Activated naive CD8-positive, alpha-beta T cell treated with anti-CD3 and anti-CD28 coated beads, Interleukin-2, amount 50 U/mL, for 16 hours (primary cell): ENCODE data around the gene TMEM62.
"Not testable (repeated sequence)": the region's sequence is repeated elsewhere in the genome, so short reads cannot be mapped to it uniquely, and the experiment has no call there.

Experiments used
- DNase-seq: peaks from one replicate; pipeline ENCODE4 v3.0.0-alpha.2; 2020; ENCODE audit warnings: low read depth, low spot score

The TMEM62 gene

DNA sequence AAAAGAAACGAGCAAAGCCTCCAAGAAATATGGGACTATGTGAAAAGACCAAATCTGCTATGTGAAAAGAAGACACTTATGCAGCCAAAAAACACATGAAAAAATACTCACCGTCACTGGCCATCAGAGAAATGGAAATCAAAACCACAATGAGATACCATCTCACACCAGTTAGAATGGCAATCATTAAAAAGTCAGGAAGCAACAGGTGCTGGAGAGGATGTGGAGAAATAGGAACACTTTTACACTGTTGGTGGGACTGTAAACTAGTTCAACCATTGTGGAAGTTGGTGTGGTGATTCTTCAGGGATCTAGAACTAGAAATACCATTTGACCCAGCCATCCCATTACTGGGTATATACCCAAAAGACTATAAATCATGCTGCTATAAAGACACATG, 43.8 kb downstream of the TMEM62 start:
- not testable (repeated sequence) for DNase-seq

- DNase-seq, result no peak
These were observed 49.9 kb downstream of the TMEM62 start for GRCh38 chr15:43183270-43183669.

DNA sequence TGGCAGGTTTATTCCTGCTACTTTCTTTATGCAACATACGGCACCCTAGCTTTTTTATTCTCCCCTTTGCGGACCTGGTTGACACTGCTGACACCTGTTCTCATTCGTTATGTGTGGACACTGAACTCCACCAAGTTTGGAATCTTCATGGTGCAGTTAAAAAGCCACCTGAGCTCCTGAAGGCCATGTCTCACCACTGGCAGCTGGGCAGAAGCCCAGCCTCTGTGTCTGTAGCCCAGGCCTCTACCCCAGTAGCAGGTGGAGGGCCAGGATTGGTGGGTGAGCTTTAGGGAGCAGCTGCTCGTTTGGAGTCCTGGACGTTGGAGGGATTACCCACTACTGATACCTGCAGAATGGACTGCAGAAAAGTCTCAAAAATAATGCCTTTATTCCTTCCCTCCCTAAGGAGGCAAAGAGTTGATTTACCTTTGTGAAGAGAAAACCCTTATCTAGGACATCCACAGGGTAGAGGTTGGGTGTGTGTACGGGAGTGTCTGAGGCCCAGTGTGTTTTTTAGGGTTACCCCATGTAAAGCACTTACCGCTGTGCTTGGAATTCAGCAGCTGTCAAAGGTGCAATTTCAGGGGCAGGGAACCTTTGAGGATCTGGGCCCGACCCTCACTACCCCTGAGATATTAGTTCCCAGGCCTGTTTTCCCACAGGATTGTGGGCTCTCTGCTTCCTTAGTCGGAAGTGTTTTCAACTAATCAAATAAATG, 51.2 kb downstream of the TMEM62 start:
- no peak for DNase-seq

DNA sequence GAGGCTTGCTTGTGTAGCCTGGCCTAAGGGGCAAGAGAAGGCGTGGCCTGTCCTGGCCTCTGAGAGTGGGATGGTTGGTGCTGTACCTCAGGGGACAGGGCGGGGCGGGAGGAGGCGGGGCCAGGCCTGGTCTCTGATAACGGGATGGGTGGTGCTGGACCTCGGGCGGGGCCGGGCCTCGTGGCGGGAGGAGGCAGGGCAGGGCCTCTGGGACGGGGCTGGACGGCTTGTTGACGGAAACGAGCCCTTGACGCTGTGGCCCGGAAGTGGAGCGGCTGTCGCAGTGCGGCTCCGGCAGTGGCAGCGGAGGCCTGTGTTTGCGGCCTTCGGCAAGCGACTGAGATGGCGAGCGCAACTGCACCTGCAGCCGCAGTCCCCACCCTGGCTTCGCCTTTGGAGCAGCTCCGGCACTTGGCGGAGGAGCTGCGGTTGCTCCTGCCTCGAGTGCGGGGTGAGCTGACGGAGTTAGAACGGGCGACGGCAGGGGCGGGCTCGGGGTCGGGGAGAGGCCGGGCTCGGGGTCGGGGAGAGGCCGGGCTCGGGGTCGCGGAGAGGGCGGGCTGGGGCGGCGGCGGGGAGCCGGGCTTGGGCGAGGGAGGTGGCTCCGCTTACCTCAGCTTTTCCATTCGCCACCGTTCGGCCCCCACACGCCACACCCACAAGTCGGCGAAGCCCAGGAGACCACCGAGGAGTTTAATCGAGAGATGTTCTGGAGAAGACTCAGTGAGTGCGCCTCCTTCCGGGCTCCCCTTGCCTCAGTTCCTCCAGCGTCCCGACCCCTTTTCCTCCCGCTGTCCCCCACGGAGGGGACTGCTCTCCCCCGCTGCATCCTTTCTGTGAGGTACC, 52.0 kb downstream of the TMEM62 start, which contains the start of gene CCNDBP1:
CCNDBP1 (plus strand) TSS at position 247 of the 846 bp plus-strand sequence; CDS start at position 343, 96 bp downstream.
- DNase-seq, result peak; percentile 52

- no peak for DNase-seq
These were observed 52.6 kb downstream of the TMEM62 start for GRCh38 chr15:43186003-43186353.

DNA sequence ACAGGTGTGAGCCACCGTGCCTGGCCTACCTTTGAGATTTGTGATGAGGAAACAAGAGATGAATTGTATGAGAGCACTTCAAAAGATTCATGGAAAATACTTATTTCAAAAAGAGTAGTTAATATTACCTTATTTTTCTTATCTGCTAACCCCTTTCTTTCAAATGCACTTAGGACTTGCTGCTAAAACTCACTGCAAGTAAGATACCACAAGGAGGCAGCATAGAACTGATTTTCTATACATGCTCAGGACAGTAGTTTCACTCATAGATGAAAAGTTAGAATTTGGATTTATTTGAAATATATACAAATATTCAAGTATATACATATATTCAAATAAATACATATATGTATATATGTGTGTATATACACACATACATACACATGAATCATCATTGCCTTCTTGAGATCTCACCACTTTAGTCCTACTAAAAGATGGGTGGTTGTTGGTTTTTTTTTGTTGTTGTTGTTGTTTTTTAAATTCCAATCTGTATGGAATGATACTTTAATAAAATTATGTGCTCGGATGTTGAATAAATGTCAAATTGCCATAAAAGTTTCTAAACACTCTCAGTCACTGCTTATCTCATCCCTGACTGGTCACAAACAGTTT, 54.3 kb downstream of the TMEM62 start:
- no peak for DNase-seq

- no peak for DNase-seq
These were observed 55.9 kb downstream of the TMEM62 start for GRCh38 chr15:43189296-43189695.

DNA sequence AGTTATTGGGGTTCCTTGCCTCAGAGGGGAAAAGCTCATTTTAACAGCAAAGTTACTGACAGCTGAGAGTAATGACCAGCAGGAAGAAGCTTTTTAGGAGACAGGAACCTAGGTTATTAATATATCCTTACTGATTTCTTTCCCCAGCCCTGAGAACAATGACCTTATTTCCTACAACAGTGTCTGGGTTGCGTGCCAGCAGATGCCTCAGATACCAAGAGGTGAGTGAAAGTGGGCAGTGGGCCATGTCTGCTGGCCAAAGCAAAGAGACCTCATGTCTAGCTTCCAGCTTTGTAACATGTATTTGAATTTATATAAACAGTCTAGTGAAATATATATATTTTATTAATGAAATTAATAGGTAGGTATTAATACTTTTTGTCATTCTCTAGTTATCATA, 56.8 kb downstream of the TMEM62 start:
- no peak for DNase-seq

DNA sequence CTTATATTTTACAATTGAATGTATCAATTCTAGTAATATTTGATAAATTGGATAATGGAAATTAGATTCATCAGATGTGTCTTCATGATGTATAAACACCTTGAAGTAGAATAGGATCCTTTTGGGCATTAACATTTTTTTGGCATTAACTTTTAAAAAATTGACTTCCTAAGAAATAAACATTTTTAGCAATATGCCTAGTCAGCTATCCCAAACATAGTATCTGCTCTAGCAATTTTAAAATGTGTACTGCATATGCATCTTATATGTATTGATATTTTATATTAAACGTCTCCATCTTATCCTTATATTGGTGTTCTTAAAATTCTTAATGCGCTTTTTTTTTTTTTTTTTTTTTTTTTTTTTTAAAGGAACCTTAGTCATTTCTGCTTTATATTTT, 60.3 kb downstream of the TMEM62 start:
- DNase-seq, result no peak

- no peak for DNase-seq
These were observed 61.4 kb downstream of the TMEM62 start for GRCh38 chr15:43194795-43195194.

DNA sequence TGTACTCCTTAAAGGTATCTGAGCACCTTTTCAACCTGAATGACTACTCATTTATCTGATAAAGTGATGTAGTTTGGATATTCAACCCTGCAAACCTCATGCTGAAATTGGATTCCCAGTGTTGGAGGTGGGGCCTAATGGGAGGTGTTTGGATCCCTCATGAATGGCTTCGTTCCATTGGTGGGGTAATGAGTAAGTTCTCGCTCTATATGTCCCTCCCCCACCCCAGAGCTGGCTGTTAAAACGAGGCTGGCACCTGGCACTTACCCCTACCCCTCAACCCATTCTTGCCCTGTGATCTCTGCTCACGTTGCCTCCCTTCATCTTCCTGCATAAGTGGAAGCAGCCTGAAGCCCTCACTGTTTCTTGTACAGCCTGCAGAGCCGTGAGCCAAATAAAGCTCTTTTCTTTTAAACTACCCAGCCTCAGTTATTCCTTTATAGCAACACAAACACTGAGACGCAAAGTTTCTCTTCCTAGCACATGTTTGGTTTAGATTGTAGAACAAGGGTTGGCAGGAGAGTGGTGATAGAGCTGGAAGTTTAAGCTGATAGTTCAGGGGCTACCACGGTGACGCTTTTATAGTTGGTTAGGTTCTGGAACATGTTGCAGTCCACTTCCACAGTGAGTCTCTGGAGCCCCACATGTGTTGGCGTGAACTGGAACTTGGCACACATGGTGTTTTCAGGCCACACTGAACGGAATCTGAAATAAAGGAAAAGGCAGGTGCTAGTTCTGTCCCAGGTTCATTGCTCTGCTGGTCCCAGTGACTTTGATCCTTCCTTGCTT, 63.6 kb downstream of the TMEM62 start:
- no peak for DNase-seq

GRCh38 chr15:43197773-43198172, 64.4 kb downstream of the TMEM62 start:
- DNase-seq, result not testable (repeated sequence)

DNA sequence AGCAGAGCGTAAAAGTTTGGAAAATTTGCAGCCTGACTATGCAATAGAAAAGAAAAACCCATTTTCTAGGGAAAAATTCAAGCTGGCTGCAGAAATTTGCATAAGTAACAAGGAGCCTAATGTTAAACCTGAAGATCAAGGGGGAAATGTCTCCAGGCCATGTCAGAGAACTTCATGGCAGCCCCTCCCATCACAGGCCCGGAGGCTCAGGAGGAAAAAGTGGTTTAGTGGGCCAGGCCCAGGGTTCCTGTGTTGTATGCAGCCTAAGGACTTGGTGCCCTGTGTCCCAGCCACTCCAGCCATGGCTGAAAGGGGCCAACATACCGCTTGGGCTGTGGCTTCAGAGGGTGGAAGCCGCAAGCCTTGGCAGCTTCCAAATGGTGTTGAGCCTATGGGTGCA, 65.2 kb downstream of the TMEM62 start:
- not testable (repeated sequence) for DNase-seq

DNA sequence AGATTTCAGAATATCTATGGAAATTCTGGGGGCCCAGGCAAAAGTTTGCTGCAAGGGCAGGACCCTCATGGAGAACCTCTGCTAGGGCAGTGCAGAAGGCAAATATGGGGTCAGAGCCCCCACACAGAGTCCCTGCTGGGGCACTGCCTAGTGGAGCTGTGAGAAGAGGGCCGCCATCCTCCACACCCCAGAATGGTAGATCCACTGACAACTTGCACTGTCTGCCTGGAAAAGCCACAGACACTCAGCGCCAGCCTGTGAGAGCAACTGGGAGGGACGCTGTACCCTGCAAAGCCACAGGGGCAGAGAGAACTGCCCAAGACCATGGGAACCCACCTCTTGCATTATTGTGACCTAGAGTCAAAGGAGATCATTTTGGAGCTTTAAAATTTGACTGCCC, 65.6 kb downstream of the TMEM62 start:
- no peak for DNase-seq

DNA sequence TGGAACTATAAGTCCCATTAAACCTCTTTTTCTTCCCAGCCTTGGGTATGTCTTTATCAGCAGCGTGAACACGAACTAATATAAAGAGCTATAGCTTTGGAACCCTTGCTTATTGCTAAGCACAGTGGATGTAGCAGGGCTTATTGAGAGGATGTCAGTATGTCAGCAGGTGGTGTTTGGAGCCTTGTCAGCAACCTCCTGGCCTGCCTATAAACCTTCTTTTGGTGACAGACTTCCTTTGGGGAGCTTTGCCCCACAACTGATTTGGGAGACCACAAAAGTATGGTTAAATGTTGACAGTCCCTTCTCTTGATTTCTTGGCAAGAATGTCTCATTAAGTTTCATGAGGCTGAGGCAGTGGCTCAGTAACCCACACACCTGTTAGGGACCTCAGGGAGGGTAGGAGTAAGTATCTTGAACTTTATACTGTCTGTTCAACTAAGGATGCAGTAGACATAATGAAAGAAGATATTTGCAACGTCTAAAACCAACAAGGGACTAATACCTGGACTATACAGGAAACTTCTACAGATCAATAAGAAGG, 66.6 kb downstream of the TMEM62 start:
- no peak for DNase-seq

GRCh38 chr15:43204016-43204901, 70.9 kb downstream of the TMEM62 start:
- DNase-seq, result no peak

- no peak for DNase-seq
These were observed 72.7 kb downstream of the TMEM62 start for GRCh38 chr15:43206054-43206453.

- no peak for DNase-seq
These were observed 73.6 kb downstream of the TMEM62 start for GRCh38 chr15:43207024-43207423.

- no peak for DNase-seq
These were observed 74.9 kb downstream of the TMEM62 start for GRCh38 chr15:43208052-43209002.
